ENCODE results near the gene GK. TPM values are rescaled to one million over a fixed set of nuclear protein-coding genes. Genes with fewer than 3 reads are reported as not detected.

The GK gene
- total and polyA plus RNA-seq, 8 donors, result 0.58 to 13.2 (median 5.8) TPM; not detected in 1

- no peaks in the 10 kb centered on the region for H3K27me3 ChIP-seq
- H3K36me3 ChIP-seq, result peaks cover 0 to 13% (median under 1%) of the 10 kb centered on the region in 4 donors
- no peaks in the 10 kb centered on the region for H3K9me3 ChIP-seq
- WGBS, 5 donors, result 72 to 92% (median 78%) methylated on average over 4 of the region's 4 CpGs
- H3K4me3 ChIP-seq, result no peak overlapping the region
- TF ChIP-seq EP300 (IDR thresholded peaks at IDR 0.05), result no peak
- no peak for TF ChIP-seq POLR2AphosphoS5 (IDR thresholded peaks at IDR 0.05)
- no peak for TF ChIP-seq POLR2A (IDR thresholded peaks at IDR 0.05)
- TF ChIP-seq CTCF (IDR thresholded peaks at IDR 0.05), result no peak
- intact Hi-C loops (cut with DNase I; ENCODE audit: low total_unique reads), result no loop called here
- no peak for DNase-seq
- no peak overlapping the region for H3K27ac ChIP-seq
- no peaks in the 10 kb centered on the region for H3K4me1 ChIP-seq
These were observed 20.0 kb downstream of the GK start for GRCh38 chrX:30673127-30673796.

GRCh38 chrX:30673884-30674598 lies 20.8 kb downstream of the GK start:
- intact Hi-C loops (cut with DNase I; ENCODE audit: low total_unique reads), result no loop called here
- Histone ChIP-seq H3K36me3 (peaks cover 0 to 8% (median 0%) of the 10 kb centered on the region in 4 donors), H3K4me1 (no peaks in the 10 kb centered on the region), H3K27me3 (no peaks in the 10 kb centered on the region), H3K4me3 (no peak overlapping the region), H3K27ac (no peak overlapping the region), H3K9me3 (no peaks in the 10 kb centered on the region)
- 84 to 97% (median 92%) methylated on average over 2 of the region's 2 CpGs for WGBS, 5 donors
- no peak for TF ChIP-seq EP300 (IDR thresholded peaks at IDR 0.05)
- TF ChIP-seq POLR2A (IDR thresholded peaks at IDR 0.05), result no peak
- TF ChIP-seq CTCF (IDR thresholded peaks at IDR 0.05), result no peak
- no peak for TF ChIP-seq POLR2AphosphoS5 (IDR thresholded peaks at IDR 0.05)
- no peak for DNase-seq

GRCh38 chrX:30674799-30675198 lies 21.6 kb downstream of the GK start:
- TF ChIP-seq CTCF (IDR thresholded peaks at IDR 0.05) (no peak), POLR2AphosphoS5 (IDR thresholded peaks at IDR 0.05) (no peak), EP300 (IDR thresholded peaks at IDR 0.05) (no peak), POLR2A (IDR thresholded peaks at IDR 0.05) (no peak)
- Histone ChIP-seq H3K4me1 (no peaks in the 10 kb centered on the region), H3K27me3 (no peaks in the 10 kb centered on the region), H3K36me3 (peaks cover 0 to 7% (median 0%) of the 10 kb centered on the region in 4 donors), H3K27ac (no peak overlapping the region), H3K4me3 (no peak overlapping the region), H3K9me3 (no peaks in the 10 kb centered on the region)
- intact Hi-C loops (cut with DNase I; ENCODE audit: low total_unique reads), result no loop called here
- WGBS, 5 donors, result 63 to 82% (median 75%) methylated on average over 3 of the region's 3 CpGs
- DNase-seq, result no peak

GRCh38 chrX:30679369-30679768 lies 26.1 kb downstream of the GK start:
- intact Hi-C loops (cut with DNase I; ENCODE audit: low total_unique reads), result no loop called here
- Histone ChIP-seq H3K36me3 (no peaks in the 10 kb centered on the region), H3K4me1 (peaks cover 0 to 3% (median 0%) of the 10 kb centered on the region in 4 donors), H3K9me3 (no peaks in the 10 kb centered on the region), H3K27me3 (no peaks in the 10 kb centered on the region), H3K27ac (no peak overlapping the region), H3K4me3 (no peak overlapping the region)
- DNase-seq, result peak in 1 of 2 donors; percentile 10
- TF ChIP-seq POLR2AphosphoS5 (IDR thresholded peaks at IDR 0.05) (no peak), CTCF (IDR thresholded peaks at IDR 0.05) (no peak), EP300 (IDR thresholded peaks at IDR 0.05) (no peak)
- WGBS, 5 donors, result 58 to 78% (median 64%) methylated on average over 5 to 6 of the region's 6 CpGs
